ENCODE results near the gene DNAJB14.

Gene DNAJB14

GRCh38 chr4:99915449-99915848 is 31.0 kb downstream of the DNAJB14 start:
- TF ChIP-seq CTCF (IDR thresholded peaks at IDR 0.05; ENCODE audit: insufficient read depth, low read depth, low read length, missing control alignments): no peak
- DNase-seq (ENCODE audit: low read depth): no peak
- H3K4me3 ChIP-seq (ENCODE audit: low read length): no peak overlapping the region

- H3K4me3 ChIP-seq (ENCODE audit: low read length): peak overlapping the region; percentile 54
- DNase-seq (ENCODE audit: low read depth): no peak
- TF ChIP-seq CTCF (IDR thresholded peaks at IDR 0.05; ENCODE audit: insufficient read depth, low read depth, low read length, missing control alignments): no peak
Observed at GRCh38 chr4:99894998-99895397, 51.4 kb downstream of the DNAJB14 start.

- no peak for TF ChIP-seq CTCF (IDR thresholded peaks at IDR 0.05; ENCODE audit: insufficient read depth, low read depth, low read length, missing control alignments)
- peak within 1 kb of the TSS; percentile 93 for H3K4me3 ChIP-seq (ENCODE audit: low read length)
- DNase-seq (ENCODE audit: low read depth): peak; percentile 94
Observed at GRCh38 chr4:99894161-99894997, 52.0 kb downstream of the DNAJB14 start, which contains the start of gene LAMTOR3. TSS of gene LAMTOR3 (minus strand) at chr4:99894427. CDS start at chr4:99893963, 464 bp downstream.

GRCh38 chr4:99893839-99894160 is 52.6 kb downstream of the DNAJB14 start:
- H3K4me3 ChIP-seq (ENCODE audit: low read length): peak overlapping the region; percentile 93
- DNase-seq (ENCODE audit: low read depth): peak; percentile 26
- TF ChIP-seq CTCF (IDR thresholded peaks at IDR 0.05; ENCODE audit: insufficient read depth, low read depth, low read length, missing control alignments): no peak

- TF ChIP-seq CTCF (IDR thresholded peaks at IDR 0.05; ENCODE audit: insufficient read depth, low read depth, low read length, missing control alignments): no peak
- peak overlapping the region; percentile 93 for H3K4me3 ChIP-seq (ENCODE audit: low read length)
- DNase-seq (ENCODE audit: low read depth): no peak
Observed at GRCh38 chr4:99893029-99893428, 53.4 kb downstream of the DNAJB14 start.

GRCh38 chr4:99891351-99891750 is 55.1 kb downstream of the DNAJB14 start:
- DNase-seq (ENCODE audit: low read depth): no peak
- TF ChIP-seq CTCF (IDR thresholded peaks at IDR 0.05; ENCODE audit: insufficient read depth, low read depth, low read length, missing control alignments): no peak
- no peak overlapping the region for H3K4me3 ChIP-seq (ENCODE audit: low read length)

- TF ChIP-seq CTCF (IDR thresholded peaks at IDR 0.05; ENCODE audit: insufficient read depth, low read depth, low read length, missing control alignments): no peak
- H3K4me3 ChIP-seq (ENCODE audit: low read length): no peak overlapping the region
- no peak for DNase-seq (ENCODE audit: low read depth)
Observed at GRCh38 chr4:99887837-99888236, 58.6 kb downstream of the DNAJB14 start.

All from epithelial cell of esophagus (primary cell).